Measurements from ENCODE around the gene TRAP1.

- TF ChIP-seq CTCF (IDR thresholded peaks at IDR 0.05) (no peak), POLR2A (IDR thresholded peaks at IDR 0.05) (no peak), EP300 (IDR thresholded peaks at IDR 0.05) (no peak), POLR2AphosphoS5 (IDR thresholded peaks at IDR 0.05) (no peak)
Observed at GRCh38 chr16:3640632-3641501, 76.5 kb downstream of the TRAP1 start.

Data from gastroesophageal sphincter (tissue), 3 donors.